Osteocyte (in vitro differentiated cells): ENCODE data around the gene SLC16A8. TPM values are rescaled to one million over a fixed set of nuclear protein-coding genes. Genes with fewer than 3 reads are reported as not detected.

ENCODE experiments used
- DNase-seq: peaks from one replicate; pipeline ENCODE4 v3.0.0; 2021; ENCODE audit warnings: mixed read lengths; ENCODE audit not compliant: unreplicated experiment; ENCODE audit errors: extremely low spot score
- H3K27ac Mint-ChIP-seq: one replicate; pipeline ENCODE4 v1.8.0; 2021; ENCODE audit warnings: mild to moderate bottlenecking, mixed read lengths; ENCODE audit not compliant: unreplicated experiment
- H3K27me3 Mint-ChIP-seq: one replicate; pipeline ENCODE4 v1.8.0; 2021; ENCODE audit warnings: mixed read lengths; ENCODE audit not compliant: unreplicated experiment
- H3K36me3 Mint-ChIP-seq: one replicate; pipeline ENCODE4 v1.8.0; 2021; ENCODE audit warnings: mixed read lengths; ENCODE audit not compliant: unreplicated experiment
- H3K4me1 Mint-ChIP-seq: one replicate; pipeline ENCODE4 v1.8.0; 2021; ENCODE audit warnings: mixed read lengths; ENCODE audit not compliant: unreplicated experiment
- H3K4me3 Mint-ChIP-seq: one replicate; pipeline ENCODE4 v1.8.0; 2021; ENCODE audit warnings: mild to moderate bottlenecking, moderate library complexity, mixed read lengths; ENCODE audit not compliant: unreplicated experiment
- H3K9me3 Mint-ChIP-seq: one replicate; pipeline ENCODE4 v1.8.0; 2021; ENCODE audit warnings: mixed read lengths; ENCODE audit not compliant: unreplicated experiment
- total RNA-seq: library from RNA; stranded (reverse); gene quantifications from 2 replicates; pipeline ENCODE4 v1.2.1, GENCODE V29; 2021
- TF ChIP-seq, protein P1 (sequence below): fragments of 200-600 bp; sonication (generic); IDR thresholded peaks from 2 replicates; pipeline ENCODE4 v1.5.0; 2021; ENCODE audit warnings: antibody characterized with exemption, mild to moderate bottlenecking, moderate library complexity

SLC16A8 gene
- total RNA-seq, 1 donor from 2014 or later: not detected

GRCh38 chr22:38028344-38029130 lies 55.4 kb downstream of the SLC16A8 start:
- no peaks in the 10 kb centered on the region for H3K36me3 Mint-ChIP-seq
- no peak overlapping the region for H3K27ac Mint-ChIP-seq
- peaks cover 2% of the 10 kb centered on the region for H3K4me1 Mint-ChIP-seq
- H3K4me3 Mint-ChIP-seq: no peak overlapping the region
- TF ChIP-seq, protein P1, sequence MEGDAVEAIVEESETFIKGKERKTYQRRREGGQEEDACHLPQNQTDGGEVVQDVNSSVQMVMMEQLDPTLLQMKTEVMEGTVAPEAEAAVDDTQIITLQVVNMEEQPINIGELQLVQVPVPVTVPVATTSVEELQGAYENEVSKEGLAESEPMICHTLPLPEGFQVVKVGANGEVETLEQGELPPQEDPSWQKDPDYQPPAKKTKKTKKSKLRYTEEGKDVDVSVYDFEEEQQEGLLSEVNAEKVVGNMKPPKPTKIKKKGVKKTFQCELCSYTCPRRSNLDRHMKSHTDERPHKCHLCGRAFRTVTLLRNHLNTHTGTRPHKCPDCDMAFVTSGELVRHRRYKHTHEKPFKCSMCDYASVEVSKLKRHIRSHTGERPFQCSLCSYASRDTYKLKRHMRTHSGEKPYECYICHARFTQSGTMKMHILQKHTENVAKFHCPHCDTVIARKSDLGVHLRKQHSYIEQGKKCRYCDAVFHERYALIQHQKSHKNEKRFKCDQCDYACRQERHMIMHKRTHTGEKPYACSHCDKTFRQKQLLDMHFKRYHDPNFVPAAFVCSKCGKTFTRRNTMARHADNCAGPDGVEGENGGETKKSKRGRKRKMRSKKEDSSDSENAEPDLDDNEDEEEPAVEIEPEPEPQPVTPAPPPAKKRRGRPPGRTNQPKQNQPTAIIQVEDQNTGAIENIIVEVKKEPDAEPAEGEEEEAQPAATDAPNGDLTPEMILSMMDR: no peak
- H3K27me3 Mint-ChIP-seq: peaks cover 14% of the 10 kb centered on the region
- H3K9me3 Mint-ChIP-seq: no peaks in the 10 kb centered on the region
- DNase-seq: no peak

Other genes with a start within 250 kb of the SLC16A8 start
- 18.1 and 20.4 TPM in 2 replicates for gene ANKRD54, start 239.8 kb downstream of the SLC16A8 start, total RNA-seq
- gene EIF3L, start 234.8 kb downstream of the SLC16A8 start, total RNA-seq: 435 and 452 TPM in 2 replicates
- 51.2 and 56.6 TPM in 2 replicates for gene MICALL1, start 177.9 kb downstream of the SLC16A8 start, total RNA-seq
- gene C22orf23, start 130.6 kb downstream of the SLC16A8 start, total RNA-seq: not detected in 2 replicates
- 77.9 and 81.1 TPM in 2 replicates for gene POLR2F, start 130.5 kb downstream of the SLC16A8 start, total RNA-seq
- gene SOX10, start 99.6 kb downstream of the SLC16A8 start, total RNA-seq: not detected in 2 replicates
- 26.2 and 27.9 TPM in 2 replicates for gene PICK1, start 26.8 kb downstream of the SLC16A8 start, total RNA-seq
- gene BAIAP2L2, start 26.5 kb upstream of the SLC16A8 start, total RNA-seq: 0.39 and 0.48 TPM in 2 replicates
- 41.6 and 48.8 TPM in 2 replicates for gene PLA2G6, start 97.6 kb upstream of the SLC16A8 start, total RNA-seq
- gene MAFF, start 117.8 kb upstream of the SLC16A8 start, total RNA-seq: 9.9 and 17.0 TPM in 2 replicates
- gene TMEM184B, start 188.8 kb upstream of the SLC16A8 start, total RNA-seq: 88.0 and 90.5 TPM in 2 replicates
- gene CSNK1E, start 233.2 kb upstream of the SLC16A8 start, total RNA-seq: 175 and 176 TPM in 2 replicates